HepG2 (cell line): ENCODE results near the gene PRKCZ. TPM values are rescaled to one million over a fixed set of nuclear protein-coding genes. Genes with fewer than 3 reads are reported as not detected.

Source experiments
- CENPX ChIP-seq: sonication (generic); formaldehyde crosslinking; IDR thresholded peaks from 2 replicates; pipeline ENCODE4 v1.9.0; 2021; ENCODE audit warnings: mild to moderate bottlenecking, missing genetic modification reagents, moderate library complexity
- CREM ChIP-seq, 2 experiments: sonication (generic) in 1 of 2; formaldehyde crosslinking in 1 of 2; IDR thresholded peaks; 2 replicates each; pipeline versions ENCODE4 v1.4.0 to v1.6.1; 2016 to 2020; ENCODE audit warnings: antibody characterized with exemption in 1 of 2, mild to moderate bottlenecking in 1 of 2, missing genetic modification reagents in 1 of 2
- NFIB ChIP-seq: sonication (generic); formaldehyde crosslinking; IDR thresholded peaks from 2 replicates; pipeline ENCODE4 v1.9.0; 2021; ENCODE audit warnings: missing genetic modification reagents, mild to moderate bottlenecking, borderline replicate concordance
- RARA ChIP-seq: IDR thresholded peaks from 2 replicates; pipeline ENCODE4 v1.6.1; 2016; ENCODE audit warnings: missing genetic modification reagents, missing compliant biosample characterization
- SAFB2 ChIP-seq: sonication (generic); formaldehyde crosslinking; IDR thresholded peaks from 2 replicates; pipeline ENCODE4 v1.5.1; 2020; ENCODE audit warnings: missing genetic modification reagents, low read depth, mild to moderate bottlenecking, borderline replicate concordance
- TAF15 ChIP-seq: fragments of 200-400 bp; formaldehyde crosslinking; IDR thresholded peaks from one replicate; pipeline ENCODE4 v1.6.1; 2018; ENCODE audit warnings: mild to moderate bottlenecking, low read depth, low read length; ENCODE audit not compliant: poor library complexity, severe bottlenecking
- ZFX ChIP-seq: sonication (generic); formaldehyde crosslinking; IDR thresholded peaks from 2 replicates; pipeline ENCODE4 v1.4.0; 2020; ENCODE audit warnings: mild to moderate bottlenecking, low read depth, missing genetic modification reagents, moderate library complexity
- ZNF10 ChIP-seq: sonication (generic); formaldehyde crosslinking; IDR thresholded peaks from 2 replicates; pipeline ENCODE4 v1.4.0; 2020; ENCODE audit warnings: mild to moderate bottlenecking, low read depth, missing genetic modification reagents, borderline replicate concordance
- ZNF274 ChIP-seq: sonication (generic); formaldehyde crosslinking; IDR thresholded peaks from 2 replicates; pipeline ENCODE4 v1.5.1; 2020; ENCODE audit warnings: mild to moderate bottlenecking, missing genetic modification reagents
- ZNF468 ChIP-seq: sonication (generic); formaldehyde crosslinking; IDR thresholded peaks from 2 replicates; pipeline ENCODE4 v1.8.0; 2022; ENCODE audit warnings: mild to moderate bottlenecking, moderate library complexity, missing genetic modification reagents
- ZNF589 ChIP-seq: sonication (generic); formaldehyde crosslinking; conservative IDR thresholded peaks from 2 replicates; pipeline ENCODE4 v1.8.0; 2022; ENCODE audit warnings: mild to moderate bottlenecking, moderate library complexity, missing genetic modification reagents
- ZNF670 ChIP-seq: sonication (generic); formaldehyde crosslinking; IDR thresholded peaks from 2 replicates; pipeline ENCODE4 v1.8.0; 2022; ENCODE audit warnings: mild to moderate bottlenecking, missing genetic modification reagents, borderline replicate concordance
- ZNF776 ChIP-seq: sonication (generic); formaldehyde crosslinking; IDR thresholded peaks from 2 replicates; pipeline ENCODE4 v1.4.0; 2020; ENCODE audit warnings: mild to moderate bottlenecking, missing genetic modification reagents
- ZSCAN31 ChIP-seq: sonication (generic); formaldehyde crosslinking; IDR thresholded peaks from 2 replicates; pipeline ENCODE4 v1.5.0; 2020; ENCODE audit warnings: low read depth, mild to moderate bottlenecking, missing genetic modification reagents
- polyA plus RNA-seq, 8 experiments: library from polyadenylated mRNA; depleted of rRNA in 3 of 8; stranded (reverse) in 7 of 8; unstranded in 1 of 8; fragments of >200 nt; fragmentation: Illumina TruSeq in 4 of 8; extraction: Trizol in 4 of 8; gene quantifications; 2 replicates each; pipeline versions ENCODE4 v1.2.1 to v1.2.3, GENCODE V29; 2011 to 2016; ENCODE audit warnings: low read depth in 4 of 8, missing spikeins in 1 of 8, mixed read lengths in 1 of 8; ENCODE audit not compliant: insufficient read depth in 1 of 8
- total RNA-seq, 5 experiments: library from RNA; depleted of rRNA; stranded (reverse); fragments of >200 nt; fragmentation: Illumina TruSeq; extraction: Trizol; gene quantifications; 2 replicates each; pipeline ENCODE4 v1.2.3, GENCODE V29; 2016; ENCODE audit warnings: low read depth in 1 of 5
- TF ChIP-seq, protein P1 (sequence below): sonication (generic); formaldehyde crosslinking; conservative IDR thresholded peaks from 2 replicates; pipeline ENCODE4 v1.8.0; 2022; ENCODE audit warnings: mild to moderate bottlenecking, moderate library complexity, missing genetic modification reagents
- TF ChIP-seq, protein P2 (sequence below): sonication (generic); formaldehyde crosslinking; IDR thresholded peaks from 2 replicates; pipeline ENCODE4 v1.8.0; 2022; ENCODE audit warnings: missing genetic modification reagents, mild to moderate bottlenecking, borderline replicate concordance
- TF ChIP-seq, protein P3 (sequence below): sonication (generic); formaldehyde crosslinking; IDR thresholded peaks from 2 replicates; pipeline ENCODE4 v1.9.0; 2022; ENCODE audit warnings: low read depth, missing genetic modification reagents
- TF ChIP-seq, protein P4 (sequence below): sonication (generic); formaldehyde crosslinking; IDR thresholded peaks from 2 replicates; pipeline ENCODE4 v1.9.0; 2022; ENCODE audit warnings: missing genetic modification reagents, mild to moderate bottlenecking, borderline replicate concordance
- TF ChIP-seq, protein P5 (sequence below): sonication (generic); formaldehyde crosslinking; IDR thresholded peaks from 2 replicates; pipeline ENCODE4 v1.9.0; 2021; ENCODE audit warnings: missing genetic modification reagents, mild to moderate bottlenecking, borderline replicate concordance

PRKCZ gene
- total and polyA plus RNA-seq, 2 of the 13 experiments (the other 11 are each of a cell fraction or from before 2014, with no cell fraction given), result 34.7 to 85.2 TPM

DNA sequence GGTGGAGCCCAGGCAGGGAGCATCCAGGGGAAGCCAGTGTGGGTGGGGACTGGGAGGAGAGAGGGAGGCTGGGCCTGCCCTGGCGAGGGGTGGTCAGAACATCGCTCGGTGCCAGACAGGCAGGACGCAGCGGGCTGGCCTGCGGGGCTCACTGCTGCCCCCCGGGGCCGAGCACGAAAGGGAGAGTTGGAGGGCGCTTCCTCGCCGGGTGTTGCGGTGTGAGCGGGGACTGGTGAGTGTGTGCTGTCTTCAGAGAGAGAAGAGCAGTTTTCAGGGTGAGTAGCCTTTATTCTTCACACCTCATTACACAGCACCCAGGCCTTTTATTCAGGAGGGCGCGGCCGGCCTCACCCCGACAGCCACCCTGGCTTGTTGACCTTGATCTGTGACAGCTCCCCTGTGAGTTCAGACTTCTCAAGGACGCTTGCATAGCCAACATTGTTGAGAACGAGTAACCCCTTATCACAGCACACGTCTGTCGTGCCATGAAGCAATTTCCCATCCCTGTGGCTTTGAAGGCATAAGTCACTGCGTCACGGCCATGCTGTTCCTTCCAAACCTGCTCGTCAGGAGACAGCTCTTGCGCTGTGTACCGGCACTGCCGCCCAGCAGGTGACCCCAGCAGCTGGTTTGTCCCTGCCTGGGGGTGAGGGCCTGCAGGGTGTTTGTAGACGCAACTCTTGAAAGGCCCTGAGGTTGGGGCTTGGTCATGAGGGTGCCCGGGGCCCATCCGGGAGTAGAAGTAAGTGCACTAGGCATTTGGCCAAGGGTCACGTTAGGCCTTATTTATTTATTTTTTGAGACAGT lies 54.6 kb downstream of the PRKCZ start (continued):
- 0 out of 2 replicates have a peak, but pooled peaks have one; percentile 61 for TF ChIP-seq ZNF670 (CRISPR knock-in tag)
- no peak for TF ChIP-seq ZNF776 (CRISPR knock-in tag)
- no peak for TF ChIP-seq ZNF10 (CRISPR knock-in tag)
- TF ChIP-seq, protein P1, sequence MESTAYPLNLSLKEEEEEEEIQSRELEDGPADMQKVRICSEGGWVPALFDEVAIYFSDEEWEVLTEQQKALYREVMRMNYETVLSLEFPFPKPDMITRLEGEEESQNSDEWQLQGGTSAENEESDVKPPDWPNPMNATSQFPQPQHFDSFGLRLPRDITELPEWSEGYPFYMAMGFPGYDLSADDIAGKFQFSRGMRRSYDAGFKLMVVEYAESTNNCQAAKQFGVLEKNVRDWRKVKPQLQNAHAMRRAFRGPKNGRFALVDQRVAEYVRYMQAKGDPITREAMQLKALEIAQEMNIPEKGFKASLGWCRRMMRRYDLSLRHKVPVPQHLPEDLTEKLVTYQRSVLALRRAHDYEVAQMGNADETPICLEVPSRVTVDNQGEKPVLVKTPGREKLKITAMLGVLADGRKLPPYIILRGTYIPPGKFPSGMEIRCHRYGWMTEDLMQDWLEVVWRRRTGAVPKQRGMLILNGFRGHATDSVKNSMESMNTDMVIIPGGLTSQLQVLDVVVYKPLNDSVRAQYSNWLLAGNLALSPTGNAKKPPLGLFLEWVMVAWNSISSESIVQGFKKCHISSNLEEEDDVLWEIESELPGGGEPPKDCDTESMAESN (CRISPR knock-in tag), result peak; percentile 68; the same call in 1 of the 2 replicates
- TF ChIP-seq ZSCAN31, result no peak
- TF ChIP-seq NFIB (CRISPR knock-in tag), result no peak
- TF ChIP-seq, protein P2, sequence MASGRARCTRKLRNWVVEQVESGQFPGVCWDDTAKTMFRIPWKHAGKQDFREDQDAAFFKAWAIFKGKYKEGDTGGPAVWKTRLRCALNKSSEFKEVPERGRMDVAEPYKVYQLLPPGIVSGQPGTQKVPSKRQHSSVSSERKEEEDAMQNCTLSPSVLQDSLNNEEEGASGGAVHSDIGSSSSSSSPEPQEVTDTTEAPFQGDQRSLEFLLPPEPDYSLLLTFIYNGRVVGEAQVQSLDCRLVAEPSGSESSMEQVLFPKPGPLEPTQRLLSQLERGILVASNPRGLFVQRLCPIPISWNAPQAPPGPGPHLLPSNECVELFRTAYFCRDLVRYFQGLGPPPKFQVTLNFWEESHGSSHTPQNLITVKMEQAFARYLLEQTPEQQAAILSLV (CRISPR knock-in tag), result no peak
- TF ChIP-seq, protein P3, sequence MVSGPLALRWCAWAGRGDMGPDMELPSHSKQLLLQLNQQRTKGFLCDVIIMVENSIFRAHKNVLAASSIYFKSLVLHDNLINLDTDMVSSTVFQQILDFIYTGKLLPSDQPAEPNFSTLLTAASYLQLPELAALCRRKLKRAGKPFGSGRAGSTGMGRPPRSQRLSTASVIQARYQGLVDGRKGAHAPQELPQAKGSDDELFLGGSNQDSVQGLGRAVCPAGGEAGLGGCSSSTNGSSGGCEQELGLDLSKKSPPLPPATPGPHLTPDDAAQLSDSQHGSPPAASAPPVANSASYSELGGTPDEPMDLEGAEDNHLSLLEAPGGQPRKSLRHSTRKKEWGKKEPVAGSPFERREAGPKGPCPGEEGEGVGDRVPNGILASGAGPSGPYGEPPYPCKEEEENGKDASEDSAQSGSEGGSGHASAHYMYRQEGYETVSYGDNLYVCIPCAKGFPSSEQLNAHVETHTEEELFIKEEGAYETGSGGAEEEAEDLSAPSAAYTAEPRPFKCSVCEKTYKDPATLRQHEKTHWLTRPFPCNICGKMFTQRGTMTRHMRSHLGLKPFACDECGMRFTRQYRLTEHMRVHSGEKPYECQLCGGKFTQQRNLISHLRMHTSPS, result peak; percentile 48; the same call in 1 of the 2 replicates
- TF ChIP-seq ZFX, result peak; percentile 33; the same call in 1 of the 2 replicates
- TF ChIP-seq CENPX, result no peak
- no peak for TF ChIP-seq ZNF468 (CRISPR knock-in tag)
- TF ChIP-seq RARA (CRISPR knock-in tag), result peak; percentile 73
- TF ChIP-seq, protein P4, sequence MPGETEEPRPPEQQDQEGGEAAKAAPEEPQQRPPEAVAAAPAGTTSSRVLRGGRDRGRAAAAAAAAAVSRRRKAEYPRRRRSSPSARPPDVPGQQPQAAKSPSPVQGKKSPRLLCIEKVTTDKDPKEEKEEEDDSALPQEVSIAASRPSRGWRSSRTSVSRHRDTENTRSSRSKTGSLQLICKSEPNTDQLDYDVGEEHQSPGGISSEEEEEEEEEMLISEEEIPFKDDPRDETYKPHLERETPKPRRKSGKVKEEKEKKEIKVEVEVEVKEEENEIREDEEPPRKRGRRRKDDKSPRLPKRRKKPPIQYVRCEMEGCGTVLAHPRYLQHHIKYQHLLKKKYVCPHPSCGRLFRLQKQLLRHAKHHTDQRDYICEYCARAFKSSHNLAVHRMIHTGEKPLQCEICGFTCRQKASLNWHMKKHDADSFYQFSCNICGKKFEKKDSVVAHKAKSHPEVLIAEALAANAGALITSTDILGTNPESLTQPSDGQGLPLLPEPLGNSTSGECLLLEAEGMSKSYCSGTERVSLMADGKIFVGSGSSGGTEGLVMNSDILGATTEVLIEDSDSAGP (CRISPR knock-in tag), result peak; percentile 54; the same call in 1 of the 2 replicates
- TF ChIP-seq ZNF274, result peak; percentile 72
- TF ChIP-seq SAFB2 (CRISPR knock-in tag), result no peak
- no peak for TF ChIP-seq ZNF589
- no peak for TF ChIP-seq TAF15
- peak; percentile 43; the same call in 1 of the 2 replicates for TF ChIP-seq CREM (IDR thresholded peaks at IDR 0.05)
- no peak for TF ChIP-seq CREM (CRISPR knock-in tag; IDR thresholded peaks at IDR 0.05)
- TF ChIP-seq, protein P5, sequence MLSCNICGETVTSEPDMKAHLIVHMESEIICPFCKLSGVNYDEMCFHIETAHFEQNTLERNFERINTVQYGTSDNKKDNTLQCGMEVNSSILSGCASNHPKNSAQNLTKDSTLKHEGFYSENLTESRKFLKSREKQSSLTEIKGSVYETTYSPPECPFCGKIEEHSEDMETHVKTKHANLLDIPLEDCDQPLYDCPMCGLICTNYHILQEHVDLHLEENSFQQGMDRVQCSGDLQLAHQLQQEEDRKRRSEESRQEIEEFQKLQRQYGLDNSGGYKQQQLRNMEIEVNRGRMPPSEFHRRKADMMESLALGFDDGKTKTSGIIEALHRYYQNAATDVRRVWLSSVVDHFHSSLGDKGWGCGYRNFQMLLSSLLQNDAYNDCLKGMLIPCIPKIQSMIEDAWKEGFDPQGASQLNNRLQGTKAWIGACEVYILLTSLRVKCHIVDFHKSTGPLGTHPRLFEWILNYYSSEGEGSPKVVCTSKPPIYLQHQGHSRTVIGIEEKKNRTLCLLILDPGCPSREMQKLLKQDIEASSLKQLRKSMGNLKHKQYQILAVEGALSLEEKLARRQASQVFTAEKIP (CRISPR knock-in tag), result no peak
